SK-N-SH (cell line): ENCODE measurements around the gene PPP3CA. TPM values are rescaled to one million over a fixed set of nuclear protein-coding genes. Genes with fewer than 3 reads are reported as not detected.

ENCODE experiments used
- CTCF ChIA-PET: fragments of 300-600, 350-600 bp; formaldehyde crosslinking; extraction: SDS; loops from one replicate; lab custom pipeline; 2021; lab: Yijun Ruan, JAX
- POLR2A ChIA-PET: fragments of 350-600 bp; sonication (Branson Sonifier 250); formaldehyde crosslinking; extraction: SDS; loops from one replicate; lab custom pipeline; 2020; ENCODE audit warnings: antibody characterized with exemption, inconsistent platforms; lab: Yijun Ruan, JAX
- DNase-seq: peaks from one replicate; pipeline ENCODE4 v3.0.0; 2012
- H2AFZ ChIP-seq: fragments of 200-600 bp; sonication (generic); 2 replicates; pipeline ENCODE4 v1.8.1; 2016; ENCODE audit warnings: antibody characterized with exemption, mild to moderate bottlenecking, low read depth
- H3F3A ChIP-seq: fragments of 200-600 bp; sonication (generic); replicated peaks from 2 replicates; pipeline ENCODE3; 2016; ENCODE audit warnings: antibody characterized with exemption, mild to moderate bottlenecking; ENCODE audit not compliant: insufficient read depth
- H3K27ac ChIP-seq, 2 experiments: fragments of 200-500 bp in 1 of 2; fragments of 200-600 bp in 1 of 2; sonication (Bioruptor generic) in 1 of 2; sonication (generic), shearing (Covaris generic) in 1 of 2; 2 replicates each; pipeline versions ENCODE4 v1.5.1 to v1.6.1; 2014 to 2016; ENCODE audit warnings: low read depth in 2 of 2, inconsistent platforms in 1 of 2, low read length in 1 of 2, mild to moderate bottlenecking in 1 of 2, mixed read lengths in 1 of 2
- H3K27me3 ChIP-seq: fragments of 200-600 bp; sonication (generic), shearing (Covaris generic); 2 replicates; pipeline ENCODE4 v1.6.1; 2016; ENCODE audit warnings: mixed run types; ENCODE audit not compliant: insufficient read depth
- H3K36me3 ChIP-seq, 2 experiments: fragments of 200-500 bp in 1 of 2; fragments of 200-600 bp in 1 of 2; sonication (Bioruptor generic) in 1 of 2; sonication (generic) in 1 of 2; replicated peaks in 1 of 2; 2 replicates each; pipeline versions ENCODE3 to v1.5.1; 2014 to 2016; ENCODE audit warnings: low read length in 1 of 2, mild to moderate bottlenecking in 1 of 2; ENCODE audit not compliant: insufficient read depth in 2 of 2, control insufficient read depth in 1 of 2
- H3K4me1 ChIP-seq, 2 experiments: fragments of 200-500 bp in 1 of 2; fragments of 200-600 bp in 1 of 2; sonication (Bioruptor generic) in 1 of 2; sonication (generic), shearing (Covaris generic) in 1 of 2; 2 replicates each; pipeline versions ENCODE4 v1.5.1 to v1.6.1; 2014 to 2016; ENCODE audit warnings: low read depth in 1 of 2, low read length in 1 of 2, mixed run types in 1 of 2; ENCODE audit not compliant: insufficient read depth in 2 of 2, control insufficient read depth in 1 of 2
- H3K4me2 ChIP-seq: fragments of 200-600 bp; sonication (generic), shearing (Covaris generic); 2 replicates; pipeline ENCODE4 v1.6.1; 2017; ENCODE audit warnings: mixed run types
- H3K4me3 ChIP-seq, 2 experiments: fragments of 200-500 bp in 1 of 2; fragments of 200-600 bp in 1 of 2; sonication (Bioruptor generic) in 1 of 2; sonication (generic), shearing (Covaris generic) in 1 of 2; 2 replicates each; pipeline versions ENCODE4 v1.5.1 to v1.8.1; 2014 to 2016; ENCODE audit warnings: low read depth in 2 of 2, inconsistent platforms in 1 of 2, low read length in 1 of 2, mild to moderate bottlenecking in 1 of 2, mixed read lengths in 1 of 2, moderate library complexity in 1 of 2
- H3K79me2 ChIP-seq: fragments of 200-600 bp; sonication (generic); 2 replicates; pipeline ENCODE4 v1.8.1; 2017; ENCODE audit warnings: mild to moderate bottlenecking; ENCODE audit not compliant: insufficient read depth
- H3K9ac ChIP-seq: fragments of 200-600 bp; sonication (generic); 2 replicates; pipeline ENCODE4 v1.6.1; 2017; ENCODE audit warnings: mixed run types
- H3K9me2 ChIP-seq: fragments of 200-600 bp; sonication (generic); 2 replicates; pipeline ENCODE4 v1.6.1; 2017; ENCODE audit warnings: mixed run types
- H3K9me3 ChIP-seq: fragments of 200-600 bp; sonication (generic); 2 replicates; pipeline ENCODE4 v1.6.1; 2017; ENCODE audit warnings: mixed run types, mild to moderate bottlenecking, moderate library complexity
- H4K20me1 ChIP-seq: fragments of 200-600 bp; sonication (generic); 2 replicates; pipeline ENCODE4 v1.6.1; 2017; ENCODE audit warnings: mild to moderate bottlenecking, mixed run types; ENCODE audit not compliant: insufficient read depth
- ELF1 ChIP-seq: IDR thresholded peaks from 2 replicates; pipeline ENCODE4 v1.4.0; 2012
- EZH2phosphoT487 ChIP-seq: fragments of 200-600 bp; sonication (generic); IDR thresholded peaks from 2 replicates; pipeline ENCODE4 v1.6.1; 2017; ENCODE audit warnings: low read depth, mixed run types, mild to moderate bottlenecking, antibody characterized with exemption, moderate library complexity, borderline replicate concordance
- FOSL2 ChIP-seq: IDR thresholded peaks from 2 replicates; pipeline ENCODE4 v1.4.0; 2012; ENCODE audit warnings: low read depth, mild to moderate bottlenecking, moderate library complexity, borderline replicate concordance
- FOXJ3 ChIP-seq: sonication (generic); formaldehyde crosslinking; IDR thresholded peaks from 2 replicates; pipeline ENCODE4 v1.5.1; 2020; ENCODE audit warnings: mild to moderate bottlenecking, missing genetic modification reagents
- GABPA ChIP-seq: IDR thresholded peaks from 2 replicates; pipeline ENCODE4 v1.4.0; 2012; ENCODE audit warnings: low read depth, mild to moderate bottlenecking
- NFIC ChIP-seq: IDR thresholded peaks from 2 replicates; pipeline ENCODE4 v1.4.0; 2012; ENCODE audit warnings: borderline replicate concordance
- POLR2AphosphoS5 ChIP-seq: IDR thresholded peaks from 2 replicates; pipeline ENCODE4 v1.6.1; 2012; ENCODE audit warnings: low read depth, low read length
- RCOR1 ChIP-seq: fragments of 150-350 bp; IDR thresholded peaks from 2 replicates; pipeline ENCODE4 v1.6.1; 2017; ENCODE audit warnings: antibody characterized with exemption, low read length
- RXRA ChIP-seq: IDR thresholded peaks from 2 replicates; pipeline ENCODE4 v1.4.0; 2012; ENCODE audit warnings: low read depth, mild to moderate bottlenecking, borderline replicate concordance
- SIN3A ChIP-seq: IDR thresholded peaks from 2 replicates; pipeline ENCODE4 v1.6.1; 2012; ENCODE audit warnings: low read depth, mild to moderate bottlenecking, low read length, moderate library complexity, borderline replicate concordance
- TAF1 ChIP-seq: IDR thresholded peaks from 2 replicates; pipeline ENCODE4 v1.6.1; 2012; ENCODE audit warnings: low read depth, mild to moderate bottlenecking, low read length, moderate library complexity, borderline replicate concordance
- TCF12 ChIP-seq: IDR thresholded peaks from 2 replicates; pipeline ENCODE4 v1.4.0; 2012
- TEAD4 ChIP-seq: IDR thresholded peaks from 2 replicates; pipeline ENCODE4 v1.4.0; 2012; ENCODE audit warnings: mild to moderate bottlenecking, borderline replicate concordance; ENCODE audit not compliant: insufficient read depth
- WGBS: methylation state at CpG from one replicate; pipeline ENCODE4 v1.1.6; 2017; ENCODE audit warnings: low lambda C conversion rate; 5-methylcytosine and 5-hydroxymethylcytosine counted together
- polyA plus RNA-seq, 3 experiments: library from polyadenylated mRNA; depleted of rRNA; stranded (reverse); fragments of >200 nt; gene quantifications; 2 replicates each; pipeline ENCODE4 v1.2.3, GENCODE V29; 2012
- TF ChIP-seq, protein P1 (sequence below): fragments of 150-350 bp; IDR thresholded peaks from 2 replicates; pipeline ENCODE4 v1.6.1; 2016; ENCODE audit warnings: mild to moderate bottlenecking, low read depth, low read length
- TF ChIP-seq, protein P2 (sequence below): fragments of 150-350 bp; IDR thresholded peaks from 2 replicates; pipeline ENCODE4 v1.6.1; 2017; ENCODE audit warnings: antibody characterized with exemption, low read length, low read depth, borderline replicate concordance
- TF ChIP-seq, protein P3 (sequence below): IDR thresholded peaks from 2 replicates; pipeline ENCODE4 v1.4.0; 2012; ENCODE audit warnings: low read depth, borderline replicate concordance
- TF ChIP-seq, protein P4 (sequence below): fragments of 200-600 bp; sonication (generic); IDR thresholded peaks from 2 replicates; pipeline ENCODE4 v1.6.1; 2017; ENCODE audit warnings: antibody characterized with exemption, mild to moderate bottlenecking, moderate library complexity

The PPP3CA gene
- polyA plus RNA-seq, 1 of the 3 experiments (the other 2 are of a cell fraction): 10.7 TPM

DNA sequence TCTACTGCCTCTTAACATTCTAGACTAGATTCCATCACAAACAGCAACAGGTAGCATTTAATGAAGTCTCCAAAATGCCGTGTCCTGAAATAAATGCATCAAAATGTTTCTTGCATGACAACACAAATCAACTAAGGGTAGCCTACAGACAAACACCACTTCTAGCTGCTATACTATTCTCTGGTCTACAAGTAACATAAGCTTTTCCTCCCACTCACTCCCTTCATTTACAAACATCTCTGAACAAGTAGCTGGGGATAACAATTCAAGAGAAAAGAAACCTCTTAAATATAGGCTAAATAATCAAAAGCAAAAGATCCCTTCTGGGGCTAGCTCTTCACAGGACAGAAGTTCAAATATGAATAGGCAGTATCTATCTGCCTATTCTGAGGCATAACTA, 20.8 kb downstream of the PPP3CA start:
- H2AFZ ChIP-seq: no peak overlapping the region
- H3K27me3 ChIP-seq: no peaks in the 10 kb centered on the region
- ChIA-PET POLR2A (no interaction called here), CTCF (no interaction called here)
- H3K27ac ChIP-seq: no peak overlapping the region
- no peaks in the 10 kb centered on the region for H3F3A ChIP-seq
- no peak overlapping the region for H3K4me2 ChIP-seq
- H3K9me3 ChIP-seq: no peaks in the 10 kb centered on the region
- 75% methylated on average over 1 of the region's 1 CpG for WGBS
- H3K4me3 ChIP-seq: no peak overlapping the region
- no peak overlapping the region for H3K9ac ChIP-seq
- H4K20me1 ChIP-seq: peaks cover 76% of the 10 kb centered on the region
- peaks cover 91% of the 10 kb centered on the region for H3K79me2 ChIP-seq
- H3K4me1 ChIP-seq: peaks cover 0 to 18% of the 10 kb centered on the region in 2 experiments; a peak in 3 of 4 replicates
- no peaks in the 10 kb centered on the region for H3K36me3 ChIP-seq
- DNase-seq: no peak
- TF ChIP-seq GABPA (no peak), POLR2AphosphoS5 (no peak), NFIC (no peak), FOXJ3 (CRISPR knock-in tag) (no peak), SIN3A (no peak), TEAD4 (no peak), RCOR1 (no peak), TAF1 (no peak), EZH2phosphoT487 (no peak), RXRA (no peak), ELF1 (no peak), TCF12 (no peak), FOSL2 (no peak)
- TF ChIP-seq, protein P1, sequence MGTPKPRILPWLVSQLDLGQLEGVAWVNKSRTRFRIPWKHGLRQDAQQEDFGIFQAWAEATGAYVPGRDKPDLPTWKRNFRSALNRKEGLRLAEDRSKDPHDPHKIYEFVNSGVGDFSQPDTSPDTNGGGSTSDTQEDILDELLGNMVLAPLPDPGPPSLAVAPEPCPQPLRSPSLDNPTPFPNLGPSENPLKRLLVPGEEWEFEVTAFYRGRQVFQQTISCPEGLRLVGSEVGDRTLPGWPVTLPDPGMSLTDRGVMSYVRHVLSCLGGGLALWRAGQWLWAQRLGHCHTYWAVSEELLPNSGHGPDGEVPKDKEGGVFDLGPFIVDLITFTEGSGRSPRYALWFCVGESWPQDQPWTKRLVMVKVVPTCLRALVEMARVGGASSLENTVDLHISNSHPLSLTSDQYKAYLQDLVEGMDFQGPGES: no peak
- TF ChIP-seq, protein P2, sequence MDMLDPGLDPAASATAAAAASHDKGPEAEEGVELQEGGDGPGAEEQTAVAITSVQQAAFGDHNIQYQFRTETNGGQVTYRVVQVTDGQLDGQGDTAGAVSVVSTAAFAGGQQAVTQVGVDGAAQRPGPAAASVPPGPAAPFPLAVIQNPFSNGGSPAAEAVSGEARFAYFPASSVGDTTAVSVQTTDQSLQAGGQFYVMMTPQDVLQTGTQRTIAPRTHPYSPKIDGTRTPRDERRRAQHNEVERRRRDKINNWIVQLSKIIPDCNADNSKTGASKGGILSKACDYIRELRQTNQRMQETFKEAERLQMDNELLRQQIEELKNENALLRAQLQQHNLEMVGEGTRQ: no peak
- TF ChIP-seq, protein P3, sequence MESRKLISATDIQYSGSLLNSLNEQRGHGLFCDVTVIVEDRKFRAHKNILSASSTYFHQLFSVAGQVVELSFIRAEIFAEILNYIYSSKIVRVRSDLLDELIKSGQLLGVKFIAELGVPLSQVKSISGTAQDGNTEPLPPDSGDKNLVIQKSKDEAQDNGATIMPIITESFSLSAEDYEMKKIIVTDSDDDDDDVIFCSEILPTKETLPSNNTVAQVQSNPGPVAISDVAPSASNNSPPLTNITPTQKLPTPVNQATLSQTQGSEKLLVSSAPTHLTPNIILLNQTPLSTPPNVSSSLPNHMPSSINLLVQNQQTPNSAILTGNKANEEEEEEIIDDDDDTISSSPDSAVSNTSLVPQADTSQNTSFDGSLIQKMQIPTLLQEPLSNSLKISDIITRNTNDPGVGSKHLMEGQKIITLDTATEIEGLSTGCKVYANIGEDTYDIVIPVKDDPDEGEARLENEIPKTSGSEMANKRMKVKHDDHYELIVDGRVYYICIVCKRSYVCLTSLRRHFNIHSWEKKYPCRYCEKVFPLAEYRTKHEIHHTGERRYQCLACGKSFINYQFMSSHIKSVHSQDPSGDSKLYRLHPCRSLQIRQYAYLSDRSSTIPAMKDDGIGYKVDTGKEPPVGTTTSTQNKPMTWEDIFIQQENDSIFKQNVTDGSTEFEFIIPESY: no peak
- TF ChIP-seq, protein P4, sequence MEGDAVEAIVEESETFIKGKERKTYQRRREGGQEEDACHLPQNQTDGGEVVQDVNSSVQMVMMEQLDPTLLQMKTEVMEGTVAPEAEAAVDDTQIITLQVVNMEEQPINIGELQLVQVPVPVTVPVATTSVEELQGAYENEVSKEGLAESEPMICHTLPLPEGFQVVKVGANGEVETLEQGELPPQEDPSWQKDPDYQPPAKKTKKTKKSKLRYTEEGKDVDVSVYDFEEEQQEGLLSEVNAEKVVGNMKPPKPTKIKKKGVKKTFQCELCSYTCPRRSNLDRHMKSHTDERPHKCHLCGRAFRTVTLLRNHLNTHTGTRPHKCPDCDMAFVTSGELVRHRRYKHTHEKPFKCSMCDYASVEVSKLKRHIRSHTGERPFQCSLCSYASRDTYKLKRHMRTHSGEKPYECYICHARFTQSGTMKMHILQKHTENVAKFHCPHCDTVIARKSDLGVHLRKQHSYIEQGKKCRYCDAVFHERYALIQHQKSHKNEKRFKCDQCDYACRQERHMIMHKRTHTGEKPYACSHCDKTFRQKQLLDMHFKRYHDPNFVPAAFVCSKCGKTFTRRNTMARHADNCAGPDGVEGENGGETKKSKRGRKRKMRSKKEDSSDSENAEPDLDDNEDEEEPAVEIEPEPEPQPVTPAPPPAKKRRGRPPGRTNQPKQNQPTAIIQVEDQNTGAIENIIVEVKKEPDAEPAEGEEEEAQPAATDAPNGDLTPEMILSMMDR: no peak
- TF ChIP-seq, all 33 proteins: peak for 0
- no peaks in the 10 kb centered on the region for H3K9me2 ChIP-seq
